Measurements from ENCODE around the gene NCOR2. TPM values are rescaled to one million over a fixed set of nuclear protein-coding genes. Genes with fewer than 3 reads are reported as not detected.

Gene NCOR2
- total and polyA plus RNA-seq, 2 of the 4 experiments (the other 2 are of a cell fraction), result 12.9 to 40.8 TPM

DNA sequence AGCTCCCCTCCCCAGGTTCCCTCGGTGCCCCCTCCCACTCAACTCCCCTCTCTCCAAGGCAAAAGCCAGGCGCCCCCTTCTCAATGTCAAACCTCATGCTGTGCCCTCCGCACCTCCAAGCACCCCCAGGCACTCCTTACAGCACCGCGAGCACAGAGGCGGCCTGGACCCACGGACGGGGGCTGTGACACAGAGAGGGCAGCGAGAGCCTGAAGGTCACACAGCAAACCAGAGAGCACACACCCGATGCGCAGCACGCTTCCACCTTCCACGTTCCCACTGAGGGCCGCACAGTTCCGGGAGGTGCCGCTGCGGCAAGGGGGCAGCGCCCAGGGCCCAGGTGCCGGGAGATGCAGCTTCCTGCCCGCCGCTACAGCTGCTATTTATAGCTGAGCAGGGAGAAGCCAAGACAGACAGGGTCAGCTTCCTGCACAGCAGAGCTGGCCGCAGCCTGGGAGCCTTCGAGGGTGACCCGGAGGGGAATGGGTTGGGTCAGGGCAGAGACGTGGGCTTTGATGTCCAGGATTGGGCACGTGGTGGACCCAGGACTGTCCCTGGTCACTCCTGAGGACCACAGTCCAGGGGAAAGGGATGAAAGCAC, 12.9 kb downstream of the NCOR2 start:
- H3K14ac ChIP-seq (replicated peaks; ENCODE audit: low read depth, low read length), result no peak overlapping the region
- ChIA-PET CTCF (no interaction called here), POLR2A (ENCODE audit: unreplicated experiment) (no interaction called here)
- H3K18ac ChIP-seq (ENCODE audit: low read depth, low read length), result no peak overlapping the region
- in situ Hi-C loops (cut with MboI; ENCODE audit: low sequenced_read_pairs), result no loop called here
- no peak overlapping the region for H2BK15ac ChIP-seq (ENCODE audit: low read depth, low read length)
- H3K27ac ChIP-seq (ENCODE audit: insufficient read depth, low read length), result no peak overlapping the region
- no peak overlapping the region for H3K4me3 ChIP-seq (ENCODE audit: insufficient read depth, low read depth, low read length)
- no peak for ATAC-seq (ENCODE audit: low read depth)
- peaks cover 16 to 93% of the 10 kb centered on the region in 2 experiments for H3K79me1 ChIP-seq (ENCODE audit: low read depth in 1 of 2, low read length in 2 of 2)
- no peak overlapping the region for H2BK20ac ChIP-seq (ENCODE audit: low read depth, low read length)
- no peak overlapping the region for H2AK9ac ChIP-seq (replicated peaks; ENCODE audit: low read depth, low read length, poor library complexity)
- no peak overlapping the region for H2BK120ac ChIP-seq (ENCODE audit: low read depth, low read length)
- no peak overlapping the region for H3K23ac ChIP-seq (ENCODE audit: low read depth, low read length)
- peaks cover 10% of the 10 kb centered on the region; the same call in 1 of the 2 replicates for H3K9me1 ChIP-seq (ENCODE audit: insufficient read depth, low read length)
- H3K27me3 ChIP-seq (ENCODE audit: control insufficient read depth, insufficient read depth, low read length), result no peaks in the 10 kb centered on the region
- no peak for DNase-seq
- H4K5ac ChIP-seq (ENCODE audit: low read depth, low read length), result no peak overlapping the region
- no peak overlapping the region for H4K8ac ChIP-seq (ENCODE audit: low read depth in 2 of 2, low read length in 2 of 2)
- WGBS, 2 experiments (ENCODE audit: extremely low coverage in 2 of 2, insufficient read length in 1 of 2), result 91% methylated on average over 14 of the region's 26 CpGs; no CpG with 5 or more reads in 1 of the 2 experiments
- H3K4ac ChIP-seq (ENCODE audit: low read depth, low read length), result no peak overlapping the region
- H3K9me3 ChIP-seq (ENCODE audit: control insufficient read depth, insufficient read depth, low read length), result no peaks in the 10 kb centered on the region
- H3K36me3 ChIP-seq (ENCODE audit: control insufficient read depth, insufficient read depth, low read length), result no peaks in the 10 kb centered on the region
- no peak overlapping the region for H3K9ac ChIP-seq (ENCODE audit: low read depth, low read length)
- intact Hi-C loops (cut with micrococcal nuclease), result no loop called here
- peak overlapping the region; percentile 9; the same call in 1 of the 2 replicates for H2AK5ac ChIP-seq (ENCODE audit: low read depth, low read length)
- H2BK5ac ChIP-seq (ENCODE audit: low read depth, low read length, poor library complexity, severe bottlenecking), result no peak overlapping the region
- peaks cover 22% of the 10 kb centered on the region for H3K4me1 ChIP-seq (ENCODE audit: control insufficient read depth, insufficient read depth, low read length)
- TF ChIP-seq RFX5 (IDR thresholded peaks at IDR 0.05; ENCODE audit: low read depth, low read length) (no peak), MAZ (IDR thresholded peaks at IDR 0.05; ENCODE audit: borderline replicate concordance, low read depth, low read length) (no peak), SMC3 (IDR thresholded peaks at IDR 0.05; ENCODE audit: low read depth, low read length) (no peak), NFE2L2 (IDR thresholded peaks at IDR 0.05; ENCODE audit: low read depth, low read length) (no peak)
- no peak overlapping the region for H3K4me2 ChIP-seq (ENCODE audit: low read depth, low read length)
- H2AFZ ChIP-seq (replicated peaks; ENCODE audit: low read length, poor library complexity), result no peak overlapping the region
- no peak overlapping the region for H4K91ac ChIP-seq (ENCODE audit: insufficient read depth, low read depth, low read length)
- no TSS peak for BruUV-seq (replicated peaks)
- dilution Hi-C loops (cut with HindIII; ENCODE audit: low sequenced_read_pairs, unreplicated experiment), result no loop called here
- no peak overlapping the region for H3K56ac ChIP-seq (ENCODE audit: extremely low read depth, insufficient read depth, low read length)
- H4K20me1 ChIP-seq (ENCODE audit: insufficient read depth, low read length), result peaks cover 100% of the 10 kb centered on the region

Data from IMR-90 (cell line).